ENCODE measurements around the gene SAPCD1.

The SAPCD1 gene

GRCh38 chr6:31762356-31762755 lies at the start of gene SAPCD1:
SAPCD1 (plus strand) TSS chr6:31762656; CDS start chr6:31763055, 399 bp downstream.
- FAIRE-seq (no peak), DNase-seq (ENCODE audit: low spot score) (no peak)

DNA sequence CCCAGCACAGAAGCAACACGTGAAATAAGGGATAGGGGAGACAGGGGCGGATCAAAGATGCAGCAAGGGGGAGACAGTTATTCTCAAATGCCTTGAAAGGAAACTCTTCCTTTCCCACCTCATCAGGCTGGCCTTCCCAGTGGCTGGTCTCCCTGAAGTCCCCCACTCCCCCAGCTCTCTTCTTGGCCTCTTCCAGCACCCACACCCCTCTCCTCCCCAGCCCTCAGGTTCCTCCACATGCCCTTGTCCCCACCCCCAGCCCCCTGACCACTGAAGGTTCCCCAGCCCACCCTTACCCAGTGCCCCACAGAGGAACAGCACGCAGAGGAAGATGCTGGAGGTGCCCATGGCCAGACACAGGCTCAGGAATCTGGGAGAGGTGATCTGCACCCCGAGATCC lies 49.0 kb upstream of the SAPCD1 start:
- DNase-seq (ENCODE audit: low spot score): no peak
- FAIRE-seq: no peak

DNA sequence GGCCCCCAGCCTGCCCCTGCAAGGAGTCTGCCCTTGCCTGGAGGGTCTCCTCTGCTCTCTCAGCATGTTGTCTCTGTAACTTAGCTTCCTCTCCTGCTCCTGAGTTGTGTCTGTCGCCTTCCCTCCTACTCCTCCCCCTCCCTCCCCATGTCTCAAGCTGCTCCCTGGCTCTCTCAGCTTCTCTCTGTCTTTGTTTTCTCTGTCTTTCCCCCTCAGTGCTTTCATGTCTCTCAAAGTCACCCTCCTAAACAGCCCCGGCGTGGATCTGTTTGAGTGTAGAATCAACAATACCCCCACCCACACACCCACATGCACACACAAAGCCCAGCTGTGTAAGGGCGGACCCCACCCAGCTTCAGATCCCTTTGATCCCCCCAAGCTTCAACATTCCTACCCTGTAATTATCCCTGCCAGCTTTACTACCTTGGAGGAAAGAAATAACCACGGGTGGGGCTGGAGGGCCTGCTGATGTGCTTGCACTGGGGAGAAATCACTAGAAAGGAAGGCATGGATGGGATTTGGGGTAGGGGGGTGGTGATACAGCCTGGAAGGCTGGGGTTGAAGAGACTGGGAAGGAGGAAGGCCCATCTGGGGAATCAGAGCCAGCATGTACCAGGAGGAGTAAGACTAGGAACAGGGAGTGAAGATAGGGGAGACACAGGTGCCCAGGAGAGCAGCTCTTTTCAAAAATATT lies 48.3 kb upstream of the SAPCD1 start:
- no peak for FAIRE-seq

DNA sequence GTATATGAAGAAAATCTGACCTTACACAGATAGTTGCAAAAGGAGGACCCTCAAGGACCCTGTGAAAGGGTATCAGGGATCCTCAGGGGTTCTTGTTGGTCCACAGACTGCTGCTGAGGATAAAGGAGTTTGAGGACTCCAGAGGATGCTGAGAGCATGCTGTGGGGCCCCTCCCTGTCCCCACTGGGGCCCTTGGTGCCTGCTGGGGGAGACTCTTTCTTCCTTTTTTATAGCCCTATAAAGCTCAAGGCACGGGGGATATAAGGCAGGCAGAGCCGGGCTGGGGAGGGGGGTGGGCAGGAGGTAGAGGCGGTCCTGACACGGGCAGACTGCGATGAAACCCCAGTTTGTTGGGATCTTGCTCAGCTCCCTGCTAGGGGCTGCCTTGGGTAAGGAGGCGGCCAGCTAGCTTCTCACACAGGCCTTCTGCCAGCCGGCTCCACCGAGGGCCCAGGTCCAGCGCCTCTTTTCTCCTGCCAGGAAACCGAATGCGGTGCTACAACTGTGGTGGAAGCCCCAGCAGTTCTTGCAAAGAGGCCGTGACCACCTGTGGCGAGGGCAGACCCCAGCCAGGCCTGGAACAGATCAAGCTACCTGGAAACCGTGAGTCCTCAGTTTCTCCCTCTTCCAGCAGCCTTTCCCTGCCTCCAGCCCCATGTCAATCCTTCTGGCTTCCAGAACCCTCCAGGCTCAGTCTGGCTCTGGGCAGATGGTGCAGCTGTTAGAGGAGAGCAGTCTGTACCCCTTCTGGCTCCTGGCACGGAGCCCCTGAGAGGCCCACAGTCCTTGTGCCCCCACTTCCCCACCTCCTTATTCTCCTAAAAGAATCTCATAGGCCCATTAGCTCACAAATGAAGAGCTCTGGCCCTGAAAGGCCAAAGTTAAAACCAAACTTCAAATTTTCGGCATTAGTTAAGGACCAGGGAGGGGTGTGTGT lies 47.2 kb upstream of the SAPCD1 start, which contains the start of gene LY6G6D:
LY6G6D (plus strand) TSS at position 327 of the 937 bp plus-strand sequence; CDS start at position 335, 8 bp downstream.
- FAIRE-seq (no peak), DNase-seq (ENCODE audit: low spot score) (no peak)

More for the DNA sequence above, 48.3 kb upstream of the SAPCD1 start:
- DNase-seq (ENCODE audit: low spot score): no peak

DNA sequence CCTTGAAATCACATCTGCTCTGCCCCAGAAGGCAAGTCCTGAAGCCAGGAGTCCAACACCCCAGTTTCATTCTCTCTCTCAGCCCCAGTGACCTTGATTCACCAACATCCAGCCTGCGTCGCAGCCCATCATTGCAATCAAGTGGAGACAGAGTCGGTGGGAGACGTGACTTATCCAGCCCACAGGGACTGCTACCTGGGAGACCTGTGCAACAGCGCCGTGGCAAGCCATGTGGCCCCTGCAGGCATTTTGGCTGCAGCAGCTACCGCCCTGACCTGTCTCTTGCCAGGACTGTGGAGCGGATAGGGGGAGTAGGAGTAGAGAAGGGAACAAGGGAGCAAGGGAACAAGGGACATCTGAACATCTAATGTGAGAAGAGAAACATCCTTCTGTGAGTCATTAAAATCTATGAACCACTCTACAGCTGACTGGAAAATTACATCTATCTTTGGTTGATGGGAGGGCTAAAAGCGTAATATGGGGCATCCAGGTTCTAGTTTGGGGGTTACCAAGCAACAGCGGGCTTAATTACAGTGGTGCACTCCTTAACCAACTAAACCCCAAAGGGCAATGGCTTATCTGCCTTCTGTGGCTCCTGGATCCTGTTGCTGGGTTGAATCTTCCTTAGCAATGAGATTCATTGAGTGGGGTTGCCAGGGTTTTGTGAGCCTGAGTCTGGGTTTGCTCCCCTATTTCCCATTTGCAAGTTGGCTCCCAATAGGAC lies 44.8 kb upstream of the SAPCD1 start:
- DNase-seq (ENCODE audit: low spot score) (no peak), FAIRE-seq (no peak)

- DNase-seq (ENCODE audit: low spot score): no peak
- FAIRE-seq: no peak
Measured at GRCh38 chr6:31718265-31718664, 44.2 kb upstream of the SAPCD1 start.

DNA sequence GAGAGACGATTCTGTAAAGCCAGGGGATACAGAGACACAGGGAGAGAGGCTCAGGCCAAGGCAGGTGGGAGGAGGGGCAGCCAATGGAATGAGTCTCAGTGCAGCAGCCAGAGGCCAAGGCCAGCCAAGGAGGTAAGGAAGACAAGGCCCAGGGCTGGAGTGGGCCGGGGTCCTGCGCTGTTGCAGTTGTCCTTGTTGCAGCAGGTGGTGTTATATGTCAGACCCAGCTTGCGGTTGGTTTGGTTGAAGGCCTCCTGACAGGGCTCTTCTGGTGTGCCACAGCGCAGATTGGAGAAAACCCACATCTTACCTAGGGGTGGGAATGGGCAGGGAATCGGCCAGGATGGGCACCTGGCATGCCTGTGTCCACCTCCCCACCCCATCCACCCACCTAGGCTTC lies 43.5 kb upstream of the SAPCD1 start:
- DNase-seq (ENCODE audit: low spot score) (no peak), FAIRE-seq (no peak)

- DNase-seq (ENCODE audit: low spot score) (no peak), FAIRE-seq (no peak)
Measured at GRCh38 chr6:31720196-31720770, 42.2 kb upstream of the SAPCD1 start.

- FAIRE-seq (no peak), DNase-seq (ENCODE audit: low spot score) (no peak)
Measured at GRCh38 chr6:31721351-31722020, 41.0 kb upstream of the SAPCD1 start, which contains the start of gene LY6G6C. LY6G6C (minus strand) TSS chr6:31721746; CDS start chr6:31721679, 67 bp downstream.

DNA sequence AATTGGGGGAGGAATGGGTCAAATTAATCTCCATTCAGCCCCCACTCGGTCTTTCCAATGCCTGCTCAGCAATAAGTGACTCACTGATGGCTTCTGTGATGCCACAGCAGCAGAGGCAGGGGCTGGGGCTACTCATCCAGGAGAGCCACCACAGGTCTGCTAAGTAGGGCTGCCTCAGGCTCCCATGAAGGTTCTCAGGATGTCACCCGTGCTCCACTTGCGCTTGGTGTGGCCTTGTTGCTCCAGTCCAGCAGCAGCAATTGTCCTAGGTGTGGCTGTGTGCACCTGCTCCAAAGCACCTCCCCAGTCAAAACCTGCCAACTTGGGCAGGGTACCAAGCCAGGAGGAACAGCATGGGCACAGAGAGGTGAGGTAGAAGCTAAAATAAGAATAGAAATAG lies 40.3 kb upstream of the SAPCD1 start:
- DNase-seq (ENCODE audit: low spot score) (no peak), FAIRE-seq (no peak)

DNA sequence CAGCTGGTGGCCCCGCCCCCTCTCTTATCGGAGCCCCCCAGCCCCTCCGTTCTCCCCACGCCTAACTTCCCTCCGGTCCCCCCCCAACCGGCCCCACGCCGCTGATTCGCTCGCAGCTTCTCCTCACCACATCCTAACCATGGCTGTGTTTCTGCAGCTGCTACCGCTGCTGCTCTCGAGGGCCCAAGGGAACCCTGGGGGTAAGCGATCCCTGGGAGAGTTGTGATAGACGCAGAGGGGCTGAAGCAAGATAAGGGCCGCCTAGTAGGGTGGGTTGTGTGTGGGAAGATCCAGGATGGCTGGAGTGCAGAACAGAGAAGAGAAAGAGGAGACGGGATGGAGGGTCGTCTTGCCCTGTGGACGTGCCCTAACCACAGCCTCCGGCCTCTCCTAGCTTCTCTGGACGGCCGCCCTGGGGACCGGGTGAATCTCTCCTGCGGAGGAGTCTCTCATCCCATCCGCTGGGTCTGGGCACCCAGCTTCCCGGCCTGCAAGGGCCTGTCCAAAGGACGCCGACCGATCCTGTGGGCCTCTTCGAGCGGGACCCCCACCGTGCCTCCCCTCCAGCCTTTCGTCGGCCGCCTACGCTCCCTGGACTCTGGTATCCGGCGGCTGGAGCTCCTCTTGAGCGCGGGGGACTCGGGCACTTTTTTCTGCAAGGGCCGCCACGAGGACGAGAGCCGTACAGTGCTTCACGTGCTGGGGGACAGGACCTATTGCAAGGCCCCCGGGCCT lies 39.0 kb upstream of the SAPCD1 start, which contains the start of gene MPIG6B:
MPIG6B (plus strand) TSS at position 129 of the 735 bp plus-strand sequence; CDS start at position 140, 11 bp downstream.
- DNase-seq (ENCODE audit: low spot score) (no peak), FAIRE-seq (no peak)

GRCh38 chr6:31723980-31724691 lies 38.3 kb upstream of the SAPCD1 start:
- DNase-seq (ENCODE audit: low spot score): no peak
- FAIRE-seq: no peak

GRCh38 chr6:31725502-31726350 lies 36.7 kb upstream of the SAPCD1 start:
- DNase-seq (ENCODE audit: low spot score) (no peak), FAIRE-seq (no peak)

DNA sequence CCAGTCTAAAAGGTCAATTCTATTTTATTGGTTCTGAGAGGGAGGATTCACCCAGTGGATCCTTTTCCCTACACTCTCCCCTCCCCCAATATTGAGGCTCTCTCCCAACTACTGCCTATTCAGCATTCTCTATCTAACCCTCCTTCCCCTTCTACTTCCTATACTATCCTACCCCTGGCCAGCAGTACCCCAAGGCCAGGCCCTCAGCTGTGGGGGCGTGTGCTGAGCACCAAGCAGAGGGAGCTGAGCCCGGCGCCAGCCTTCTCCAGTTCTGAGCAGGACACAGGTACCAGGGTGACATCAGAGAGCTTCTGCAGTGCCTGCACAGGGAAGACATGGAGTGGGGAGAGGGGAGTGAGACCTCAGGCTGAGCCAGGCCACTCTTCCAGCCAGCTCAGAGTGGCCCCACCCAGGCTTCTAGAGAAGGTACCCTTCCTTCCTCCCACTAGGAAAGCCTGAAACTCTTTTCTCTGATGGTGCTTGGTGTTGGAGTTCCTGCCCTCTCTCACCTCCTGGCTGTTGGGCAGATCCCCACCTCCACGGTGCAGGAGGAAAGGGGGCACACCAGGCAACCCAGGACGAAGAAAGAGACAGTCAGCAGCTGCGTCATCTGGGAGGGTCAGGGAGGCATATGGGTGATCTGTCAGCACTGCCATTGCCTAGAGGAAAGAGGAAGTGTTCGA lies 35.3 kb upstream of the SAPCD1 start:
- DNase-seq (ENCODE audit: low spot score) (no peak), FAIRE-seq (no peak)

- FAIRE-seq (no peak), DNase-seq (ENCODE audit: low spot score) (no peak)
Measured at GRCh38 chr6:31727717-31728671, 34.5 kb upstream of the SAPCD1 start.

DNA sequence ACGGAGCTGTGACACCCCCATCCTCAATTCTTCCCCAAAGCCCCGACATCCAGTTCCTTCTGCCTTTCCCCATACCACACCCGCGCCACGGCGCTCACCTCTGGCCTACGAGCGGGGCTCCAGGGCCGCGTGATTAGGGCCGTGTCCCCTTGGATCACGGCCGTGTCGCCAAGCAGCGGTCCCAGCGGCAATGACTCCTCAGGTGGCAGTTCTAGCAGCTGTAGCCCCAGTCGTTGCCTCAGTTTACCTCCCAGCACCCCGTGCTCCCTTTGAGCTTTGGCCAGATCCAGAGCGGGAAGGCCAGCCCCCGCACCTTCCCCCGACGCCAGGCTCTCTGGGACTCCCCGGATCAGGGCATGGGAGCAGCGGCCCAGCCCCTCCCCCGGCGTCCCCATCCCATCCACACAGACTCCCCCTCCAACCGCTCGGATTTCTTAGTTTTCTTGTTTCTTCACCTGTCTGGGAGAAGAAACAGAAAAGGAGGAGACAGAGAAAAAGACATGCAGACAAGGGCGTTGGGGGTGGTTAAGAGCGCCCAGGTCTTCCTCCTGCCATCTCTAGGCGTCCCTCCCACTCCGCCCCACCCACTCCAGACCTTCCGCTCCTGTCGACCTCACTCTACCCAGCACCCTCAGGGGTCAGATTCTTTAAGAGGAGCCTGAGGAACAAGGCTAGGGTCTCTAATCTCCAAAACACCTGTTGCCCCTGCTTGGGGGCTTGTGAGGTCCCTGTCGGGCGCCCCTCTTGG lies 33.5 kb upstream of the SAPCD1 start, which contains the start of gene DDAH2:
DDAH2 (minus strand) TSS at position 533 of the 748 bp plus-strand sequence; CDS start at position 395, 138 bp downstream.
- FAIRE-seq (no peak), DNase-seq (ENCODE audit: low spot score) (no peak)

Measured in RCC 7860 (cell line).